GM21526 (cell line): ENCODE data around the gene RABL2A.
"Not testable (repeated sequence)": the region's sequence is repeated elsewhere in the genome, so short reads cannot be mapped to it uniquely, and the experiment has no call there.

Experiments
- ATAC-seq: cut with Tn5 transposase; IDR thresholded peaks from one replicate; pipeline ENCODE4 v1.9.1; 2021; ENCODE audit warnings: moderate library complexity; ENCODE audit not compliant: unreplicated experiment, low FRiP score

Gene RABL2A

DNA sequence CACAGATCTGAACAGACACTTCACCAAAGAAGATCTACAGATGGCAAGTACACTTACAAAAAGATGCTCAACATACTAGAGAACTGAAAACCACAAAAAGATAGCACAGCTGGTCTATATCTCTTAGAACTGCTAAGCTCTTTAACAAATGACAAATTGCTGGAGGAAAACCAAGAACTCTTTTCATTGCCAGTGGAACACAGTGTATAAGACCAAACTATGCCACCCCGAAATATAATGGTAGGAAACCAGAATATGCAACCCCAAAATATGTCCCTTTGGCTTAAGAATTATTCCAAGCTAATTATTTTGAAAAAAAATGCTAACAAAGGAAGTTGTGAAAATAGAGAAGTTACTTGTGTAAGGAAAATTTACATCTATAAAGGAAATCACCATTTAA is 21.0 kb upstream of the RABL2A start:
- not testable (repeated sequence) for ATAC-seq

DNA sequence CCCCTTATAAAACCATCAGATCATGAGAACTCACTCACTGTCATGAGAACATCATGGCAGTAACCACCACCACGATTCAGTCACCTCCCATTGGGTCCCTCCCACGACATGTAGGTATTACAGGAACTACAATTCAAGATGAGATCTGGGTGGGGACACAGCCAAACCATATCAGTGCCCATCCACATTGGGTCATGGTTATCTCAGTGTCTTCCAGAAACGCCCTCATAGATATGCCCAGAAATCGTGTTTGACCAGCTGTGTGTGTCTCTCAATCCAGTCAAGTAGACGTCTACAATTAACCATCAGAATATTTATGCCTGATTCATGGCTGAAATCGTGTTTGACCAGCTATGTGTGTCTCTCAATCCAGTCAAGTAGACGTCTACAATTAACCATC is 17.2 kb upstream of the RABL2A start:
- ATAC-seq: not testable (repeated sequence)

DNA sequence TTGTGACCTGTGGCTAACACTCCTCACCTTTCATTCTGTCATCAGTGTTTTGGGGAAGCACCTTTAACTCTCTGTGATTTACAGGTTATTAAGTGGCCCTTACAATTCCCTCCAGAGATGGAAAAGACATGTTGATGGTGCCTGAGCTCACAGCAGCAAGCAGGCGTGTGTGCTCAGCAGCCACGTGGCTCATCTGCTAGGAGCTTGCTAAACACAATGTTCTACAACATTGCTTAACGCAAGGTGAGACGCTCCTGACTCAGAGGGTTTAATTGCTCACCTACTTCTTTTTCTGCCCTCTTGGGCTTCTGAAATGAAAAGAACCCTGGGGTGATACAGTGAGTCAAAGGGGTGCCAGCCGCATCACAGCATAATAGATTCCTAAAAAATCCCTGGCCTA is 6.1 kb upstream of the RABL2A start:
- not testable (repeated sequence) for ATAC-seq

DNA sequence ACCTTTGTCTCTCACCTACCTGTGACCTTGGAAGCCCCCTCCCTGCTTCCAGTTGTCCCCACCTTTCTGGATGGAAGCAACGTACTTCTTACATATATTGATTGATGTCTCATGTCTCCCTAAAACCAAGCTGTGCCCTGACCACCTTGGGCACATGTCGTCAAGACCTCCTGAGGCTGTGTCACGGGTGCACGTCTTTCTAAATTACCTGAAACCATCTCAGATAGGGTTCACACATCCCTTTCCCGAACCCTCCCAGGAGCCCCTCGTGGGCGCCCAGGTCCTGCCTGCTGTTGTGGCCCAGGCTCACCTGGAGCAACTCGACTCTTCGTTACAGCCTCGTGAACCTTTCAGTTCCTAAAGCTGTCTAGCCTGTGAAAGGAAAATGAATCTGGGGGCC is 1.2 kb upstream of the RABL2A start:
- ATAC-seq: not testable (repeated sequence)

DNA sequence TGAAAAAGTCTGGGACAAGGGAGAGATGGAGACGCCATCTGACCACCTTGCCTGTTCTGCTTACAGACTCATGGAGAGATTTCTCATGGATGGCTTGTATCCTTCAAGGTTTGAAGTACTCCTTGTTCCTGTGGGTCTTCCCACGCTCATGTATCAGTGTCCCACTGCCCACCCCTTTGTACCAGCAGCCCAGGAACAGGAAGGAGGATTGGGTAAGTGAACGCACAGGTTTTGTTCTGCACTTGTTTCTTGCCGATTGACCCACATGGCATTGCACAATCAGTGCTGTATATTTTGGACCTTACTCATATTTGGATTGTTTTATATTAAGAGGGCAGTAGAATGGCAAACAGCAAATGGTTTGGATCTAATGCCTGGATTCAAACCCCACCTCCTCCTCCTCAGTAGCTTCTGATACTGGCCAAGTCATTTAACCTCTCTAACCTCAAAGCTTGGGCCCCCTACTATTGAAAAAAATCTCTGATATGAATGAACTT is 5.8 kb downstream of the RABL2A start:
- ATAC-seq: not testable (repeated sequence)

DNA sequence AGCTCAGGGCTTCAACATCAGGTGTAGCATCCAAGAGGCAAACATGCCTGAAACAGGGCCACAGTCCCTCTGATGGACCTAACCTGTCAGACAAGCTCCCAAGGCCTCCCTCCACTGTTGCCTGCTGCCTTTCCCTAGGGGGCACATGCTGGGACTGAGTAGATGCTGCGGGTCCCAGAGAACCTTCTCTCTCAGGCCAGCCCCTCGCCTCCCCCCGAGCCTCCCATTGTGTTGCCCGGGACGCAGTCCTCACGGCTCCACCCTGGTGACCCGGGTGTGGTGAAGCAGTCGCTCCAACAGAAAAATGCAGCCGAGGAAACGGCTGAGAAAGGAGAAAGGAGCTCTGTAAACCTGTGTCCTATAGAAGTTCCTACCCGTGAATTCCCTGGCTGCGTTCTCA is 8.3 kb downstream of the RABL2A start:
- not testable (repeated sequence) for ATAC-seq

DNA sequence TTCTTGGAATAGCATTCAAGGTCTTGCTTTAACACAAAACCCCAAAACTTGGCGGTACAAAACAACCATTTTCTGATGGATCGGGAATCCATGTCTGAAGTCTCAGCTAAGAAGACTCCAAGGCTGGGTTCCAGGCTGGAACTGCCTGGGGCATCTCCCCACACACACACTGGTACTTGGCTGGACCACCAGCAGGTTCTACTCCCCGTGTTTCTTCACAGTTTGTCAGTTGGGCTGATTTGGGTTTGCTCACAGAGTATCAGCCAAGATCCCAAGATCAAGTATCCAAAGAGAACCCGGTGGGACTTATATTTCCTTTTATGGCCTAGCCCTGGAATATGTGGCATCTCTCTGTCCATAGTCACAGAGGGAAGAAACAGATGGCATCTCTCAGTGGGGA is 9.2 kb downstream of the RABL2A start:
- not testable (repeated sequence) for ATAC-seq

DNA sequence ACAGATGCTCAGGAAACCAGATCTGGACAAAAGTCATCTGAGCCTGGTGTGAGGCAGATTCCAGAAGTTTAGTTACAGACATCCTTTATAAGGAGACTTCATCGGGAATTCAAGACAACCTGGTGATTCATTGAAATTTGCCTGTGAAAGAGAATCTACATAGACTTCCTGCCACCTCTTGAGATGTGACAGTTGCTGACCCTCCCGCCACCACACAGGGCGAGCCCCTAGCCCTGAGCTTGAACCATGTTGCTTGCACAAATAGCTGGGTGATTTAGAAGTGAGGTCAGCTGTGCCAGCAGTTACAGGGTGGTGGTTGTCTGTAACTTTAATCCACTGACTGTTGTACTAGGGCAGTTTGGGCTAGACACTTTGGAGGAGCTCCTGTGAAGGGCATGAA is 11.0 kb downstream of the RABL2A start:
- not testable (repeated sequence) for ATAC-seq

DNA sequence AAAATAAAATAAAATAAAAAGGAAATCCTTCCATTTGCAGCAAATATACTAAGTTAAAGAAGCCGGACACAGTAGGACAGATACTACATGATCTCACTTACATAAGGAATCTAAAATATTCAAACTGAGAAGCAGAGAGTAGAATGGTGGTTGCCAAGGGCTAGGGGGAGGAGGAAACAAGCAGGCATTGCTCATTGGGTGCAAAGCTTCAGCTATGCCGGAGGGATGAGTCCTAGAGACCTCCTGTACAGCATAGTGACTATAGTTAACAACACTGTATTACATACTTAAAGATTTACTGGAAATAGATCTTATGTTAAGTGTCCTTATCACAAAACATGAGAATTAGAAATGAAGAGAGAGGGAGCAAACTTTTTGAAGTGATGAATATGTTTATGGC is 19.2 kb downstream of the RABL2A start:
- not testable (repeated sequence) for ATAC-seq

DNA sequence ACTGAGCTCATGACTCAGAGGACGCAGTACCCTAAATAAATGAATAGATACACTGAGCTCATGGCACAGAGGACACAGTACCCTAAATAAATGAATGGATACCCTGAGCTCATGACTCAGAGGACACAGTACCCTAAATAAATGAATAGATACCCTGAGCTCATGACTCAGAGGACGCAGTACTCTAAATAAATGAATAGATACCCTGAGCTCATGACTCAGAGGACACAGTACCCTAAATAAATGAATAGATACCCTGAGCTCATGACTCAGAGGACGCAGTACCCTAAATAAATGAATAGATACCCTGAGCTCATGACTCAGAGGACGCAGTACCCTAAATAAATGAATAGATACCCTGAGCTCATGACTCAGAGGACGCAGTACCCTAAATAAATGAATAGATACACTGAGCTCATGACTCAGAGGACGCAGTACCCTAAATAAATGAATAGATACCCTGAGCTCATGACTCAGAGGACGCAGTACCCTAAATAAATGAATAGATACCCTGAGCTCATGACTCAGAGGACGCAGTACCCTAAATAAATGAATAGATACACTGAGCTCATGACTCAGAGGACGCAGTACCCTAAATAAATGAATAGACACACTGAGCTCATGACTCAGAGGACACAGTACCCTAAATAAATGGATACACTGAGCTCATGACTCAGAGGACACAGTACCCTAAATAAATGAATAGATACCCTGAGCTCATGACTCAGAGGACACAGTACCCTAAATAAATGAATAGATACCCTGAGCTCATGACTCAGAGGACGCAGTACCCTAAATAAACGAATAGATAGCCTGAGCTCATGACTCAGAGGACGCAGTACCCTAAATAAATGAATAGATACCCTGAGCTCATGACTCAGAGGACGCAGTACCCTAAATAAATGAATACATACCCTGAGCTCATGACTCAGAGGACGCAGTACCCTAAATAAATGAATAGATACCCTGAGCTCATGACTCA is 24.1 kb downstream of the RABL2A start:
- ATAC-seq: not testable (repeated sequence)

DNA sequence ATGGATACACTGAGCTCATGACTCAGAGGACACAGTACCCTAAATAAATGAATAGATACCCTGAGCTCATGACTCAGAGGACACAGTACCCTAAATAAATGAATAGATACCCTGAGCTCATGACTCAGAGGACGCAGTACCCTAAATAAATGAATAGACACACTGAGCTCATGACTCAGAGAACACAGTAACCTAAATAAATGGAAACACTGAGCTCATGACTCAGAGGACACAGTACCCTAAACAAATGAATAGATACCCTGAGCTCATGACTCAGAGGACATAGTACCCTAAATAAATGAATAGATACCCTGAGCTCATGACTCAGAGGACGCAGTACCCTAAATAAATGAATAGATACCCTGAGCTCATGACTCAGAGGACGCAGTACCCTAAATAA is 25.5 kb downstream of the RABL2A start:
- ATAC-seq: not testable (repeated sequence)

DNA sequence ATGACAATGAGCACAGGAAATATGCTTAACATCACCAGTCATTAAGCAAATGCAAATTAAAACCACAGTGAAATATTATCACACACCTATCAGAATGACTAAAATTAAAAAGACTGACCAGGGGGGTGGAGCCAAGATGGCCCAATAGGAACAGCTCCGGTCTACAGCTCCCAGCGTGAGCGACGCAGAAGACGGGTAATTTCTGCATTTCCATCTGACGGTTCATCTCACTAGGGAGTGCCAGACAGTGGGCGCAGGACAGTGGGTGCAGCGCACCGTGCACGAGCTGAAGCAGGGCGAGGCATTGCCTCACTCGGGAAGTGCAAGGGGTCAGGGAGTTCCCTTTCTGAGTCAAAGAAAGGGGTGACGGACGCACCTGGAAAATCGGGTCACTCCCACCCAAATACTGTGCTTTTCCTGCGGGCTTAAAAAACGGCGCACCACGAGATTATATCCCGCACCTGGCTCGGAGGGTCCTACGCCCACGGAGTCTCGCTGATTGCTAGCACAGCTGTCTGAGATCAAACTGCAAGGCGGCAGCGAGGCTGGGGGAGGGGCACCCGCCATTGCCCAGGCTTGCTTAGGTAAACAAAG is 29.1 kb downstream of the RABL2A start:
- ATAC-seq: peak; percentile 61

DNA sequence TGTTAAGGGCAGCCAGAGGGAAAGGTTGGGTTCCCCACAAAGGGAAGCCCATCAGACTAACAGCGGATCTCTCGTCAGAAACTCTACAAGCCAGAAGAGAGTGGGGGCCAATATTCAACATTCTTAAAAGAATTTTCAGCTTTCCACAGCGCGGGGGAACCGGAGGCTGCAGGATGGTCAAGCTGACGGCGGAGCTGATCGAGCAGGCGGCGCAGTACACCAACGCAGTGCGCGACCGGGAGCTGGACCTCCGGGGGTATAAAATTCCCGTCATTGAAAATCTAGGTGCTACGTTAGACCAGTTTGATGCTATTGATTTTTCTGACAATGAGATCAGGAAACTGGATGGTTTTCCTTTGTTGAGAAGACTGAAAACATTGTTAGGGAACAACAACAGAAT is 30.7 kb downstream of the RABL2A start:
- not testable (repeated sequence) for ATAC-seq

DNA sequence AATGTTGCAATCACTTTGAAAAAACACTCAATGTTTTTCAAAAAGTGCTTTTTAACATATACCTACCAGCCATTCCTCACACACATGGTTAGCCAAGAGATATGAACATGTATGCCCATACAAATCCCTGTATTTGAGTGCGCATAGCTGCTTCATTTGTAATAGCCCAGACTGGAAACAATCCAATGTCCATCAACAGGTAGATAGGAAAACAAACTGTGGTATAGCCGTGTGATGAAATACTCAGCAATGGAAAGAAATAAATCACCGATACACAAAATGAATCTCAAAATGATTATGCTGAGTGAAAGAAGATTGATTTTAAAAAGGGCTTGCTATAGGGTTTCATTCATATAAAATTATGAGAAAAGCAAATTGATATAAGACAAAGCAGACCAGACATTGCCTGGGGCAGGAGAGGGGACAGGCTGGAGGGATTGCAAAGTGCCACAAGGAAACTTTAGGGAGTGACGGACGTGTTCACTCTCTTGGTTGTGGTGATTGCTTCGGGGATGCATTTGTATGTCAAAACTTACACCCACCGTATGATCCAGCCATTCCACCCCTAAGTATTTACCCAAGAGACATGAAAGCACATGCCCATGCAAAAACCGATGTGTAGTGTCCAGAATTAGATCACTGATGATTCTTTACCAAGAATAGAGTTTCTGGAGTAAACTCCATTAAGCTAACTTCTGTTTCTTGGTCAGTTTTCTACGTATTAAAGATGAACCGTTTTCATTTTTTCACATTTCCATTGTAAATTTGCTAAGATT is 36.4 kb downstream of the RABL2A start:
- not testable (repeated sequence) for ATAC-seq

DNA sequence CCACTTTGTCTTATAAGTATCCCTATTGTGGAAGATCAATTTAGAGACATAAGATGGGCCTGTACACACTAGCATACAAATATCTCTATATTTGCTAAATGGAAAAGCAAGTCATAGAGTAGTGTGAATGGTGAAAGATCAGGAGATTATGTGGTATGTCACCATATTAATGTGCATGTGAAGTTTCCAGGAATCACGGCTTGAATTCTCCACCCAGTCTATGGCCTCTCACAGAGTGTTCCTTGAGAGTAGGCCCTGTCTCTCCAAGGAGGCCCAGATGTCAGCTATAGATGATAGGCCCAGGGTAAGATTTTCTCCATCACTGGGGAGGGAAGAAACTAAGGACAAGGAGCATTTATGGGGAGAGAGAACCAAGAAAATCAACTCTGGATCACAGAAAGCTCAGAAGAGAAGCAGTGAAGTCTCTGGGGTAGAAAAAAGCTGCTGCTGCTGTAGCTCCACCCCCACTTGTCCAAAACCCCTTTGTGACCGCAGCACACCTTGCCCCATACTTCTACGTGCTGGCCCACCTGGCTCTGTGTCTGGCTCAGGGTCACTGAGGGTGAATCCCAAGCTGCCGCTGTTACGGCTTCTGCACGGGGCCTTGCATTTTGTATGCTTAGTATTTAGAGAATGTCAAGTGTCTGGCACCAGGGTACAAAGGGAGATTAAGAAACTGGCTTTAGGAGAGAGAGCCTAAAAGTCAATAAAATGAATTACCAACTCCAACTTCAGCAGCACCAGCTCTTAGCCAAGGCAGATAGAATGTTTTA is 37.9 kb downstream of the RABL2A start:
- ATAC-seq: not testable (repeated sequence)

DNA sequence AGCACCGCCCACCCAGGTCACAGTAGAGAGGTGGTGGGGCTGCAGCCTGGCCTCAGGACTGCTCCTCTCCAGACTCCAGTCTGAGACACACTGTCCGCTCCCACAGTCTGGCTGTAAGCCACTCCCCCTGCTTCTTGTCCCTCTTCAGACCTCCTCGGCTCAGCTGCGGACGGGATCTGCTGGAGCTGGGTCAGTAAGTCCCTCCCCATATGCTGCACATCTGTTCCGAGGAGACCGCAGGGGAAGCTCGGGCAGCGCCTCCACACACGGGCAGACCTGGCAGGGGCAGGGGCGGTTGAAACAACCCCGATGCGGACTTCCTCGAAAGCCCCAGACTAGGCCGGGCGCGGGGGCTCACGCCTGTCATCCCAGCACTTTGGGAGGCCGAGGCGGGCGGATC is 41.9 kb downstream of the RABL2A start:
- not testable (repeated sequence) for ATAC-seq

DNA sequence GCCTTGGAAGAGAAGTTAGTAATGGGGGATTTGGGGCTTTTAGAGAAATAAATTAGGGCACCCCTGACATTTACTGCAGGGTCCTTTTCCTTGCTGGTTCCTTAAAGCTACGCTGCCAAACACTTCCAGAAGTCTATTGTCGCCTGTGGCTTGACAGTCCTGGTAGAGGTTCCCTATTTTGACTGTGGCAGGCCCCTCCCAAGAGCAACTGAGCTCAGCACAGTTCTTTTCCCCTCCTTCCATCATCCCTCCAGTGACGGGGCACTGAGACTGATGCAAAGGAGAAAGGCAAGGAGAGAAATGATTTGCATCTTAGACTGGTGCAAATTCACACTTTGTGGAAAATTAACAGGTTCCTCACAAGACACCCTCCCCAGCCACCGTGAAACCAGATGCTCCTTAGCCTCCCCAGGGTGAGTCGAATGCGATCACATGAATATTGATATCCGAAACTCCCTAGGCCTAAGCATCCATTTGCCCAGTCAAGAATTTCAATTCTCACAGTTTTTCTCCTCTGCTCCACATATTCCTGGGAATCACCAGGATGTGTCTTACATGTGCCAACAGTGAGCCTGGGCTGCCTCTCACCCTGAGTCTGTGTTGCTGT is 45.4 kb downstream of the RABL2A start:
- no peak for ATAC-seq

DNA sequence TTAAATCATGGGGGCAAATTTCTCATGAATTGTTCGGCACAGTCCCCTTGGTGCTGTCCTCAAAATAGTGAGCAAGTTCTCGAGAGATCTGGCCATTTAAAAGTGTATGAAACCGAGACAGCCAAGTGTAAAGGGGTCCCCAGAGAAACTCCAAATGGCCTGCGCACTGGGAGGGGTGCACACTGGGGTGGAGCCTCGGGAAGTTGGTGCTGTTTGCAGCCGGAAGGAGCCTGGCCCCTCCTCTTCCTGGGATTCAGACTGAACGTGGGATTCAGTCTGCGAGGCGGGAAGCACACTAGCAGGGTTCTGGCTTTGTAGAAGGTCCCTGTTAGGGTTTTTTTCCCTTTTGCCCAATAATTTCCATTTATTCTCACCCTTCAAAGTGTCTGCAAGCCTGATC is 48.8 kb downstream of the RABL2A start:
- ATAC-seq: no peak

DNA sequence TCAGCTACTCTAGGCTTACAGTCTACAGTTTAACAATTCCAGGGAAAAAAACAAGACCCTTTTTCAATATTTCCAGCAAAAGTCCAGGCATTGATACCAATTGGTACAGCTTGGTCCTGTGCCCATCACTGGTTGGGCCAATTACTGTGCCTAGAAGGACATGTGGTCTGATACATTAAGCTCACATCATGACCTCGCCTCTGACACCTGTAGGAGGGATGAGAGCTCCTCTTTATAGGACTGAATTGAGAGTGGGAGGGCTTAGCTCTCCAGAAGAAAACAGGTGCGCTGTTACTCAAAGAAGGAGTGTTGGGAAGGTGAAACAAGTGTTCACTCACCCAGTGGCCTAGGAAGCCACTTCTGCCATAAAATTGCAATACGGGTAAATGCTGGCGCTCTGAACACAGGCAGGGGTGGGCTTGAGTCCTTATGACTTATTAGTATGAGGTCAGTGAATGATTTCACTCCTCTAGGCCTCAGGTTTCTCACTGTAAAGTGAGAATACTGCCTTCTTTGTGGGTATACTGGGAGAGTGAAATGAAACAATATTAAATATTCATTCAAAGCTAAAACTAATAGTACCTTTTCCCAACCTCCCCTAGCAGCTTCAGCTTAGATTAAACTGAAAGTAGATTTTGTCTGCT is 49.7 kb downstream of the RABL2A start:
- no peak for ATAC-seq
